Measurements from ENCODE around the gene WLS.
"Not testable (repeated sequence)": the region's sequence is repeated elsewhere in the genome, so short reads cannot be mapped to it uniquely, and the experiment has no call there.

Gene WLS

DNA sequence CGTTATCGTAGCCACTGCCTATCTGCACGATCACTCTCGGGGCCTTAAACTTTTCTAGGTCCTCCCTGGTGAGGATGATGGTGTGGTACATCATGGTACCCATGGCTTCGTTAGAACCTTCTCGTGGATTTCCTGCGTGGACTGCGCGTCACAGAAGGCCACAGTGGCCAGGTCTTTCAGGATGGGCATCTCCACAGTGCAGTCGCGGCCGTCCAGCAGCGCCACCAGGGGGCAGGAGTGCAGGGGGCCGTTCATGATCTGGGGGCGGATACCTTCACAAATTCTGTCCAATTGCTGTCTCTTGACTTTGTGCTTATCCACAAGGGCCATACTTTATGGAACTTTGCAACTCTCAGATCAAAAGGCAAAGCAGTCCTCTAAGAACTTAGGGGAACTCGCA is 69.6 kb downstream of the WLS start:
- DNase-seq: no peak

DNA sequence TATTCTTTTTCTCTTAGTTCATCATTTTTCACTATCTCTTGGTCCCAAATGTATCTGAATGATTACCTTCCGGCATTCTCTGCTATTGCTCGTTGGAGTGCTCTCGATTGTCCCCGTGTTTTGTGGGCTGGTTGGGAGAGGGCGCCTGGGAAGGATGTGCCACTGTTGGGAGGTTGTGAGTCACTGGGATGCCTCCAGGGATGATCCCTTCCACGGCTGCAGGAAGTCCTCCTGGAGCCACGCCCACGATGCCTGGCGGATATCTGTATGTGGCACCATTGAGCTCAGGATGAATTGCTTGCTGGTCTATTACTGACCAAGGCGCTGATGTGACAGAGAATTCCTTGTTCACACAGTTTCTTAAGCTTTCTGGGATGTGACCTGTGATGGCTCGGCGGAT is 70.7 kb downstream of the WLS start:
- not testable (repeated sequence) for DNase-seq

DNA sequence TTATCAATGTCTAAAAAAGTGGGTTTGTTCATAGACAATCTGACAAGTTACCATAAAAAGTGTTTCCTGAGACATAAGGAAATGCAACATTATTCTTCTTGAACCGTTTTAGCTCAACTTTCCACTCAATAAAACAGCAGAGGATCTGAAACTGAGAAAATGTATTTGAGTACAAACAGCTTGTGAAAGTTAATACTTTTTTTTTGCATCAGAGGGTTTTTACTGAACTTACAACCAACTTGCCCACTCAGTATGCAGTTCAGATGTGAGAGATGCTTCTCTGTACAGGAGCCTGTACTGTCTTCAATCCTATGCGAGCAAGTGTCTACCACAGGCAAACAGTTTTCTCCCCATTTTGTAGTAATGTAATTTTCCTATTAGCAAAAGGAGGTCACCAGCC is 71.4 kb downstream of the WLS start:
- not testable (repeated sequence) for DNase-seq

DNA sequence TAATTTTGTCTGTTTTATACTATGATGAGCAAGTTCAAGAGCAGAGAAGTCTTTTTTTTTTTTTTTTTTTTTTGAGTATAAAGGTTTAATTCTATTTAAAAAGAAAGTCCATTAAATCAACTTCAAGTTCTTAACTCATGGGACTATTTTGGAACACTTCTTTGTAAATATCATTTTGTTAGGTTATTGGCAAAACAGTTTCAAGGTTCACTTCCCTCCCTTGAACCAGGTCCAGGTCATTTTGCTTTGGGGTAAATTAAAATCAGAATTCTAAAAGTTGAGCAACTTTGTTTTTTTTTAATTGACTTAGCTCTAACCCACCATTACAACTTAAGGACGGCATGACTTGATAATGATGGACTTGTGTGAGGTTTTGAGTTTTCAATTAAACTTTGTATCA is 72.3 kb downstream of the WLS start:
- no peak for DNase-seq

DNA sequence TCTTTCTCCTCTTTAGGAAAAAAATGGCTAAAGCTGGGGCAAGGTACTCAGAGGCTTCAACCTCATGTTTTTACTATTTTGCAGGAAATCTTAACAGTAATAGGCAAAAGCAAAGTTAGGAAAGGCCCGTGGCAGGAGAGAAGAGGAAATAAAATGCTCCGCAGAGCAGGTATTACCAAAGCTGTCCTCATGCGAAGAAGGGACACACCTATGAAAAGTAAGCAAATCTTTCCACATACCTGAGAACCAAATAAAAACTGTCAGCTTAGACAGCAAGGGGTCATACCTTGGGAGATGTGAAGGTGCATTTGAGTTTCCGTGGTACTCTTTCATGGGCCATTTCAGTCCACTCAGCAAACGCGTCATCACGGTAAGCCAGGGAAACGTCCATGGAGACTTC is 73.5 kb downstream of the WLS start:
- DNase-seq: no peak

DNA sequence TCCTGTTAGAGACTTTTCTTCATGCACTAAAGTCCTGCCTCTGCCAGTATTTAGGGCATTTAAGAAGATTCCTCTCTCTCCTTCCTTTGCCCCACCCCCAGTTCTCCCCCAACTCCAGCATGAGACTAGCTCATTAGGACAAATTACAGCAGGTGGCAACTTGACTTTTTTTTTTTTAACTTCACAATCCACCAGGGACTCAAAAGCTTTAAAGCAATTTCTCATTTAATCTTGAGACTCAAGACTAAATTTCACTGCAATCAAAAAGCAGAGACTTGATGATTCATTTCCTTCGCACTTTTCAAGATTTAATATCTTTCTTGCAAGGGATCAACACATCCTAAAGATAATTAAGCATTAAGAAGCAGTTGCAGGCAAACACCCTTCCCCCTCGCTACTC is 74.9 kb downstream of the WLS start:
- no peak for DNase-seq

DNA sequence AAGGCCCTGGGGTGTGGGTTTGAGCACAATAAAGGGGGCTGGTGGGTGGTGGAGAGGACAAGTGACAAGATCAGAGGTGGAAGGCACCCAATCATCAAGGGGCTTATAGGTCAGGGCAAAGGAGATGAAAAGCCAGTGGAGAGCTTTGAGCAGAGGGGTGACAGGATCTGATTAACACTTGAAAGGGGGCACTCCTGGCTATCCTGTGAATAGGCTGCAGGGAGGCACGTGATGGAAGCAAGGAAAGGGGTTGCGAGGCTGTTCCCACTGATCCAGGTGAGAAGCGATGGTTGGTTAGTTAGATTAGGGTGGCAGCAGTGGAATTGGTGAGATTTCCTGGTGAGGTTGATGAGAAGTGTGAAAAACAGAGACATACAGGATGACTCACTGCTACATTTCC is 80.6 kb downstream of the WLS start:
- DNase-seq: no peak

DNA sequence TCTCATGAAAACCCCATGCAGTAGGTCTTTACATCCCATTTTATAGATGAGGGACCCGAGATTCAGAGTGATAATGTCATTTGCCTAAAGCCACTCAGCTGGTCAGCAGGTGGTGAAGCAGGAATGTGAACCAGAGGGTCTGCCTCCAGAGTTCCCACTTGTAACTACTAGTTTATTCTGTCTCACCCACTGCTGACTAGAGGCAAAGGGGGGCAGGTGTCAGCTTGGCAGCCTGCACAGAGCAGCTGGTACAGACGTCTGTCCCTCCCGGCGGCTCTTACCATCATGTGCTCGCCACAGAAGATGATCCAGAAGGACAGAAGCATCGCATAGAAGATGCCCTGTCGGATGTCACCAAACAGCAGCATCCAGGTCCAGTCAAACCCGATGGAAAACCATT is 82.4 kb downstream of the WLS start:
- no peak for DNase-seq

DNA sequence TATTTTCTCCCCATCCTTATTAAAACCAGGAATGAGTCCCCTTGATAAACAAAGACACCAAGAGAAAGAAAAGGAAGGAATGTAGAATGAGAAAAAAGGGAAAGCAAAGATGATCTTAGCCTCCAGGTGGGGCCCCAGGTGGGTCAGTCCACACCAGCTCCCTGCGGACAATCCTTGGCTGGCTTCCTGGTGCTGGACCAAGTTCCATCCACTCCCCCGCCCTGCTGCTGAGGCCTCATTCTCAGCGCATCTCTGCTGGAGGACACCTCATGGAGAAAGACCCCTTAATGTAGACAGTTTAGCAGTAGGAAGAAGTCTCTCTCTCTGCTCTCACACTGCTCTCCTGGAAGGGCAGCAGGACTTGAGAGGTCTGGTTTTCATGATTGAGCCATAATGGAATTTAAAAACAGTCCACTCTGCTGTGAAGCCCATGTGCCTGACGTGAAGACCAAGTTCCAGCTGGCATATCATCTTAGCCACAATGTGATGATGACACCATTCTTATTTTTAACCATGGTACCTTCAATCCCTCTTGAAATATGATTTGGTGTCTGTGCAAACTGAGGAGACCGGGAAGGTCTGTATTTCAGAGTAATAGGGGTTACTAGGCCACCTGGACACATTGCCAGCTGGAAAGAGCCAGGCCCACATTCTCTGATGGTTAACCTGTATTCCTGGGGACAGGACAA is 83.1 kb downstream of the WLS start:
- peak in 1 of 2 experiments; percentile 7 for DNase-seq

DNA sequence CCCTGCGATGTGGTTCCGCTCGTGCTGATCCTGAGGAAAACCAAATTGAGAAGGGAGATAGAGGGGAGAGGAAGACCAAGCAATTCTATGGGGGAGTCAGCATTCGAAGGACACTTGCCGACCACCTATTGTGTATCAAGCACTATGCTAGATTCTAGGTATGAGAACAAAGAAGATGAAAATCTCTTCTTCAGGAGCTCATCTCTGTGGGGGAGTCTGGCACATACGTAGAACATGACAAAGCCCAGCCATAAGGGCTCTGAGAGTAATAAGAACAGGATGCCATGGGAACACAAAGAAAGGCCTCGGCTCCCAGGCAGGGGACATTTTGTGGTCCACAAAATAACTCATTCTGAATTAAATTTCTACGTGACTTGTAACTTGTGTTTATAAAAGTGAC is 83.7 kb downstream of the WLS start:
- DNase-seq: no peak

DNA sequence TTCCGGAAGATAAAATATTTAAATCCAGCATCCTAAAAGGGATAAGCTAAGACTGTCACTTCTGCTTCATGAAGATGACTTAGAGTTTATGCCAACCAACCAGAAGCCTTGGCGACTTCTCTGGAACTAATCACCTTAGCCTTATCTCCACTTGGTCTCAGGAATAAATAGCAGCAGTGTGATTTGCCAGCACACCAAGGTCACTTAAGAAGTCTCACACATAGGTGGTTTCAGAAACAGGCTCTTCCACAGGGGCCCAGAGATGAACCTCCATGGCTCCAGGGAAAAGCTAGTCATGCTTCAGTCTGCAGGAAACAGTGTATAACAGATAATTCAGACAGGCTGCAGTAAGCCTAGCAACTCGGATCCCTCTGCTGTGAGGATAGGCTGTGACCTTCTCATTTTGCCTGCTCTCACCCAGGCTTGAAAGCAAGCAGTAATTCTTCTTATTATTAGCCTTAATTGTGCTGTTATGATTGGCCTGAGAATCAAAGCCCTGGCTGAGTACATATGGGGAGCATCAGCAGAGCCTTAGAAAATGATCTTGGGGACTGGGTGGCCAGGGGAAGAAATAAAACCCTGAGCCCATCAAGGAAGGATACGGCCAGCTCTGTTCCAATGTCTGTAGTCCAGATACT is 84.7 kb downstream of the WLS start:
- no peak for DNase-seq

DNA sequence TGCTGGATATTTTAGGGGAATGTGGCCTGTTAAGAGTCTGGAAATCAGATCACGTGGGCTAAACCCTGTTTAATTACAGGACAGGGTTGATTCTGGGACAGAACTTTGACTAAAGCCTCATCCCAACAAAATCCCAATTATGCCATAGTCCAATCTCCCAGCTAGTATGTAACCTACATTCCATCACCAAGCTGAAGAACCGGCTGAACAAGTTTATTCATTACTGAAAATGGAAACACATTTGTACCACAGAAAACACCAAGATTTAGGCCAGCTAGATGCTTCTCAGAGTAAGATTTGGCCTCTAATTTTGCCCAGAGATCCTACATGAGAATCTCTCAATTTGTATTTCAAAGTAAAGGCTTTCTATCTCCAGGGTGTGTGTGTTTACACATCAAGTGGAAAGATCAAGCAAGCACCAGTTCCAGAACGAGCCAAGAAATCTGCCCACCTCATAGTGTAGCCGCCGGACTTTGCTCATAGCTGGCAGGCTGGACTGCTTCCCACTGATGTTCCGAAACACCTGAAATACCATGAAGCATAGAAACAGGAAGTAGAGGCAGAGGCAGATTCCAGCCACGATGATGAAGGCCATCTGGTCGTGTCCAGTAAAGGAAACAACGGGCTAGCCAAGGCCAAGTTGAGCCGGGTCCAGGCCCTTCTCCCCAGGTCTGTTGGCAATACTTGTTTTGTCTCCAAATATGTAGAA is 86.8 kb downstream of the WLS start:
- no peak for DNase-seq

DNA sequence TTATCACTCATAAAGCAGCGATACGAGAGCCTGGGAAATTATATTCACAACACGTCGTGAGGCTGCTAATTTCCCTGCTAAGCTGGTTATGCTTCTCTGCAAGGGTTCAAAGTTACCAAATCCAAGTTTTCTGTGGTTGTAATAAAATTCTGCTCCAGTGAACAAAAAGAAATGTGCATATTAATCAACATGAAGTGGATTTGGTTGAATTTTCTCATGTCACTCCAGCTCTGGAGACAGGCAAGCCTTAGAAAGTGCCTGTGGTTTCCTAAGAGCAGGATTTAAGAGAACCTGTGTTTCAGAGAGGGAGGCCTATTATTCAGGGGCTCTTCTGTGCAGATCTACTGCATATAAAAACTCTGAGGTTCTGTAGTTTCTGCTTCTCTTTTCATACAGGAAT is 87.5 kb downstream of the WLS start:
- DNase-seq: no peak

DNA sequence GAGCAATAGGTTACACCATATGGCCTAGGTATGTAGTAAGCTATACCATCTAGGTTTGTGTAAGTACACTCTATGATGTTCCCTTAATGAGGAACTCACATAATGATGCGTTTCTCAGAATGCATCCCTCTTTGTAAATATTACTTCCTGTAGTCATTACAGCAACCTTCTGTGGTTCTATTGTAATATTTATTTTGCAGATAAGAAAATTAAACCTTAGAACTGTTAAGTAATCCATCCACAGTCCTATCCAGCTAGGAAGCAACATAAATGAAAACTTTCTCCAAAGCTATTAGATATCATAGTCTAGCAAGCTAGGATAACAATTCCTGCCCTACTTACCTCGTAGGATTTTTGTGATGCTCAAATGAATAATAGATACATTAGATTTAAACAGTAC is 88.7 kb downstream of the WLS start:
- no peak for DNase-seq

DNA sequence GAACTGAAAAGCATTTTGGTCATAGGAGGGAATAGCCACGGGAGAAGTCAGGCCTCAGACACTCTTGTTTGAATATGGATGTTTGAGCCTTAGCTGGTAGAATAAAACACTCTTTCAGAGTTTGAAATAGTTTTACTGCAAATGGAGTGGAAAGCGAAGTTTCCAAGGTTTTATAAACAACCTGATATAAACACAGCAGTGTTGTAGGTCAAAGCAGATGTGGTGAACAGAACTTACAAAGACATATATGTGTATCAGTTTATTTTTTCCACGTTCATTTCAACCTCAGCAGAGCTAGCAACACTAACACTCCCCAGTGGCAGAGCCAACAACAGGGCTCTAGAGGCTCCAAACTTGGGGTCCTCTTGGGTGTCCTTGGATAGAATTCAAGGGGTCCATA is 89.9 kb downstream of the WLS start:
- DNase-seq: no peak

DNA sequence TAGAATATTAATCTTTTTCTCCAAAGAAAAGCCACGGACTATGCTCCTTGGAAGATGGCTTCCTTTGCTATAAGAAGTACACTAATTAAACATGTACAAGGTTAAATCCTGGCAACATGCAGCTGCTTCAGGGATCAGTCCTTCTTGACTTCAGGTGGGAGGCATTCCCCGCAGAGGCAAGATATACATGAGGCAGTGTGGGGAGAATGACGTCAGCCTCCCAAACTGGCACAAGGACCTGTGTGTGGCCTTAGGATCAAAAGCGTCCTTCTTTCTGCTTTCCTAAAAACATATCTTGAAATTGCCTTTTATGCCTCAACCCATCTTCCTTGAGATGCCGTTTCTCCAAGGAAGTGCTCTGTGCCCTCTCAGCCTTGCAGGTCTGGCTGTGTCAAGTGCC is 90.3 kb downstream of the WLS start:
- DNase-seq: no peak

DNA sequence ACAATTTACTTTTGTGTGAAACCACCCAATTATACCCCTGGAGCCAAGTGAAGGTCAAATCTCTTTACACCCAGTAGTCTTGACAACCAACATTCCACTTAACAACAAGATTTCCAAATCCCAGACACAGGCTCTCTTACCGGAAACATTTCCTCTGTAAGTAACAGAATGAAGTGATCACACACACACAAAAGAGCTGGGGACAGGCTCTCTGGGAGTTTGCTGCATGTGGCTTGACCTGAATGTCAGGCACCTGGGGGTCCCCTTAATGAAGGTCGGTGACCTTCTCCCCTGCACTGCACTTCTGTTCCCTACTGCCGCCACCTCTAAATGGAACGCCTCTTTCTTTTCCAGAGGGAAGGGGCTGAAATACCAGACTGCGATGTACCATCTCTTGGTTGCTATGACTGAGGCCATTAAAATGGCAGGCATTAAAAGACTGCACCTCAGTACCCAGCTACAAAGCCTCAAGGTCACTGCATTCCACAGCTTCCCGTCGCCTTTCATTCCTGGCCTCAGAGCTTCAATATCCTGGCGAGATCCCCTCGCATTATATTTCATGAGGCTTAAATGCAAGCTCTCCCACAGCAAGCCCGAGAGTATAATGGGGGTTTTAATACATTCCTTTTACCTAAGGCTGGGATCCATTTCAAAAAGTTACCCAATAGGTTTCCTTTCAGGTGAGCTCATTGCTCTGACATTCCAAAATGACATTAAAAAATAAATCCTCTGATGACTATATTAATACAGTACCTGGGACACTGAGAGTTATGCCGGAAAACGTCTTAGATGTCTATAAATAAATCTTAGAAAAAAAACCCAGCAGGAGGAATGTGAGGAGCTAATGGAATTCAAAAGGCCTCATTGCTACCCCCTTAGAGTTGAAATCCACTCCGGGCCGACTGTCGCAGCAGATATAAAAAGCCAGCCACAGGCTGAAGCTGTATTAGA is 91.0 kb downstream of the WLS start:
- no peak for DNase-seq

DNA sequence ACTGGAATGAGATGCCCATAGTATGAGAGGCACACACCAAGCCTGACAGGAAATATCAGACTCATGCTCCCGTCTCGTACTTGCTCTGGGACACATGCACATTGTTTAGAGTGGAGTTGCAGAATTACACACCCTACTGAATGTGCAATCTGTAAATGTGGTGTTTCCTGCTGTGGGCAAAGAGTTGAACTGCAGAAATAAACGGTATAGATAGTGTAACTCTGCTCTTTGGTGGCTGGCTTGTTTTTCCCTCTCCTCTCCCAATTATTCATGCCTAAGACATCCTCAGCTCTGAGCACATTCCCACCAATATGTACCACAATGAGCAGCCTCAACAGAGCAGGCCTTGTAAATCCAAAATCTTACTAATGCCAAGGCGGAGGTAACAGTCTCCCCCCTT is 91.8 kb downstream of the WLS start:
- DNase-seq: no peak

DNA sequence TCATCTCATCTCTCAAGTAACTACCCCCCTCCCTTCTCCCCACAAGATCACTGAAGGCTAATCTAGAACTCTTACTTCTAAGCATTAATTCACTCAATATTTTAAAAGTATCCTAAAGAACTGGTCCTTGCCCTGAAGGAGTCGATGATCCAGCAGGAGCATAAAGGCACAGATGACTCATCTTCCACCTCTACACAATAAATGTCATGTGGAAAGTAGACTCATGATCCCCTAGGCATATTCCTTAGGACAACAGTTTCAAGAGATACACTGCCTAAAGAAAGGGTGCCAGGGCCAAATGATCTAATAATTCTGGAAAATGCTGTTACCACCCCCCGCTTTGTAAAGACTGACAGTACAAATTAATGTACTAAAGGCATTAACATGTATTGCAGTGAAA is 96.1 kb downstream of the WLS start:
- DNase-seq: no peak

DNA sequence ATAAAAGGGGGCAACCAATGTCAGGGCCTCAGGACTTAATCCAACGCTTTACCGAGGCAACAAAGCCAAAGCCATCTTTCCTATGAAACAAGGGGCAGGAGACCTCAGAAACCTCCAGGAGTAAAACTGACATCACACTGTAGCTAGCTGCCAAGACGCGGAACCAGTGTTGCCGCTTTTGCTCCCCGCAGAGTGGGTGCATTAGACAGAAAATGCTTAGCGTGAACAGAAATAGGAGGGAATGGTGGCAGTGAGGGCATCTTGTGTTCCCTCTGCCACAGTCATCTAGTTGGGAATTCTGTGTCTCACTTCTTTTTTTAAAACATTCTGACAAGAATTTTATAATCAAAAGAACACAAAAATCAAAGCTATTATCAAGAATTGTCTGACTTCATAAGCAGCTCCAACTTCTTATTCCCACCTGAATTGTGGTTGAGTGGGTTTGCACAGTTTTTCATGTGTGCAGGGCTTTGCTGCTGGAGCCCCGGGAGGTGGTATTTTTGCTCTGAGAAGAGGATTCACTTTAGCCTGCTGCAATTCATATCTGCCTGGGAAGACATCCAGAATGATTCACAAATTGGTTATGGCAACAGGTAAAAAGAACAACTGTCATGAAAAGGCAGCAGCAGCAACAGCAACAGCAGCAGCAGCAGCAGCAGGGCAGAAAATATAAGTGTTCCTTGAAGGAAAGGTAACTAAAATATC is 99.7 kb downstream of the WLS start:
- DNase-seq: no peak

DNA sequence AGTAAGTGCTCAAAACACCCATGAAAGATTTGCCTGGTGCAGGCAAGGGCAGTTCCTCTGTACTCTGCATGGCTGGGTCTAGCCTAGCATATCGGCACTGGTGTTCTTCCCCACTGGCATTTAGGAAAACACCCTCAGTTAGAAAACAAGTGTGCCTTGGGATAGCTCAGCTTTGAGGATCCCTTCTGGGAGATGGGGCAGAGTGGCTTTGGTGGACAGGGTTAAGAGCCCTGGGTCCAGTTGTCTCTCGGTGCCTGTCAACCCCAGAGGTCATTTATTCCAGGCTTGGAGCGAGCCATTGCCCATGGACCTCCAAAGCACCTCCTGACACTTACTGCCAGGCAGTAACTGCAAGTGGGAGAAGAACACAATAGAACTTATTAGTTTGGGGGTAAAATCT is 101.1 kb downstream of the WLS start:
- no peak for DNase-seq

DNA sequence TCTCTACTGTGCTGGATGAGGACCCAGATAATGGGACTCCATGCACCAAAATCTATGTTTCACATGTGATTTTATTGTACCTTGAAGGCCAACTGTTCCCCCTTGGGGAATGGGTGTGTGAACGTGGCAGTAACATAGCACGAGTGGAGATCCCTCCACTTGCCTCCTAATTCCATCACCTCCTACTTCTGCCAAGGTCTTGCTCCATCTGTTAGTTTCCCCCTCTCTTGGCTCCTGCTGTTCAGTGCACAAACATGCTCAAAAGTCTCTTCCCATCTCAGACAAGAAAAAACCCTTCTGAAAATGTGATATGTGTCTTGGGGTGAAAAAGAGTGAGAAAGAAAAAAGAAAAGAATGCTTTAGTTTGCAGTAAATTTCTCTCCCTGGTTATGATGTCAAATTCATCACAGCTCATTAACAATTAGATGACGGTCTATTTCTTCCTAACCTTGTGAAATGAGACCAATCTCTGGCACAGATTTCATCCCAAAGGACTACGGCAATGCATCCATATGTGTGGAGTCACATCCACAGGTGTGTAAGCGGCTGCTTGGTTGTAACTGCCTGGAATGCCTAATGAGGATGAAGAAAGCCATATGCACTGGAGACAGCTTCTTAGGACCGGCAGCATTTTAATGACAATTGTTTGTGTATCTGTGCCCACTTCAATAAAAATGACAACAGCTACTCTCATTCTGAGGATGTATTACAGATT is 102.6 kb downstream of the WLS start:
- DNase-seq: no peak
